ENCODE results near the gene DNLZ.
"Not testable (repeated sequence)": the region's sequence is repeated elsewhere in the genome, so short reads cannot be mapped to it uniquely, and the experiment has no call there.

The DNLZ gene

DNA sequence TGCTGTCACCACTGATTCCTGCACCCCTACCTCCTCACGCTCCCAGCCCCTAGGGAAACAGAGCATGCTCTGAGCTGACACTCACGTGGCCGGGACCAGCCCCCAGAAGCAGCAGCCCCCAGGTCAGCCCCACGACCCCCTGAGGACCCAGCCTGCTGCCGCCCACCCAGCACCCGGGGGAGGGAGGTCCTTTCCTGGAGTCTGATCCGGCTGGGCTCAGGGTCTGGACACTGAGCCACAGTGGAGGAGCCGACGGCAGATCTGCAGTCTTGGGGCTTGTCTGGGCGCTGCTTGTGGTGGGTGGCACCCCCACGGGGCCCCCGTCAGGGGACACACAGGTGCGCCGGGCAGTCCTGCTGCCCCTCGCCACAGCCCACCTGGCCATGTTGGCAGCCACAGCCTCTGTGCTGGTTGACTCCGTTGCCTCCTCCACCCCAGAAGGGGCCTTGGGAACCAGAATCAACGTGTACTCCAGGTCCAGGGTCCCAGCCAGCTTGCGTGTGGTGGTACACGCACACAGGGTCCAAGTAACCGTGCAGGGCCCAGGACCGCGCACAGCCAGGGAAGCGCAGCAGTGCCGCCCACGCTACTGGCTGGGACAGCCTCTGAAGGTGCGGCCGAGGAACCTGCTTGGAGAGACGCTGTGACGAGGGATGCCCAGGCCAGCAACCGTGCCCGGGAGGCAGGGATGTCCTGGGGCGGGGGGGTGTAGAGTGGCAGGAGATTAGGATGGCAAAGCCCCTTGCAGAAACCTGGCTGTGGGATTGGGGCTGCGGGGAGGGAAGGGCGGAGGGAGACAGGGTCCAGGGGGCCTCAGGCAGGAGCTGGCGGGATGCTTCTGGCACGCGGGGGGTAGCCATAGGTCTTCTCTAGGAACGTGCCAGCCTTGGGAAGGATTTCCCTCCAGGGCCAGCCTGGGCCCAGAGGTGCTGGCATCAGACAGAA is 3.5 kb downstream of the DNLZ start:
- no peak for DNase-seq (ENCODE audit: low read depth in 3 of 3)

DNA sequence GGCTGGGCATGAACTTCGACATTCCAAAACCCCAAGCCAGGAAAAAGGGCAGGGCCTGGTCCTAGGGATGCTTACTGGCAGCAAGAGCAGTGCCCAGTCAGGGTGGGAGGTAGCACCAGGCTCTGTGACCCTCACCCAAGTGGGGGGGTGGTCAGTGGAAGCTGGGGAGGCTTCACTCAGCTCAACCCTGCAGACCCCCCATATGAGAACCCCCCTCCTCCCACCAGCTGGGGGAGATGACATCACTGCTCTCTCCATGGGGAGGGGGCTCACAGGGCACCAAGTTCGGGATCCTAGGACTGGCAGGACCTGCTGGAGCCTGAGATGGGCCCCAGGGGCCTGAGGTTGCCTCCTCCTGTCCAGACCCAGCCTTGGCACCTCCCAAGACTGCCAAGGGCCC is 4.7 kb downstream of the DNLZ start:
- no peak for DNase-seq (ENCODE audit: low read depth in 3 of 3)

DNA sequence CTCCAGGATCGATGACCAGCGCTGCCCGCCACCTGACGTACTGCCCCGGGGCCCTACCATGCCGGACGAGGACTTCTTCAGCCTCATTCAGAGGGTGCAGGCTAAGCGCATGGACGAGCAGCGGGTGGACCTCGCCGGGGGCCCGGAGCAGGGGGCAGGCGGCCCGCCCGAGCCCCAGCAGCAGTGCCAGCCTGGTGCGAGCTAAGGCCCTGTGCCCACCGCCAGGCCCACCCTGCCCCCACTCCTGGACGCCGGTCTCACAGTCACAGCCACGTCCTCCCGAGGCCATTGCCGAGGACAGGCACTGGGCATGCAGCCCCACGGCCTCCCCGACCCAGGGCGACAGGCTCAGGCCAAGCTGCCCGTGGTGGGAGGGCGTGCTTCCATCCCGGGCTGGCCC is 5.5 kb downstream of the DNLZ start:
- DNase-seq (ENCODE audit: low read depth in 3 of 3), result no peak

DNA sequence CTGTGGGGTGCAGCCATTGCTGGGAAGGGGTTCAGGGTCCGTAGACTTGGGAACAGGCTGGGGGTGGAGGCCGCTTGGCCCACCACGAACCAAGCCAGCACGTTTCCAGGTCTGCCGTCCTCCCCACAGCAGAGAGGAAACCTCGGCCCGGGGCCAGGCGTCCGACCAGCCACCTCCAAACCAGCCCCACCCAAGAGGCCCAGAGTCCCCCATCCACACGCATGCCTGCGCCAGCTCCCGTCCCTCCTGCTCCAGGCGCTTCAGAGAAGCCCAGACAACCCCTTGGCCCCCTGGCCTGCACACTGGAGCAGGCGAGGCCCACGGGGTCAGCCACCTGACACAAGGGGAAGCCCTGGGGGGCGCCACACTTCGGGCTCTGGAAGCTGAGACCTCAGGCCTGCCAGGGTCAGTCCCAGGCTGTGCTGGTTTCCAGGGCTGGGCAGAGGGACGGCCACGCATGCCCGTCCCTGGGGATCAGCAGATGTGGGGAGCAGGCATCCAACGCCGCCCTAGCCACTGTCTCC is 6.3 kb downstream of the DNLZ start:
- DNase-seq (ENCODE audit: low read depth in 3 of 3), result no peak

DNA sequence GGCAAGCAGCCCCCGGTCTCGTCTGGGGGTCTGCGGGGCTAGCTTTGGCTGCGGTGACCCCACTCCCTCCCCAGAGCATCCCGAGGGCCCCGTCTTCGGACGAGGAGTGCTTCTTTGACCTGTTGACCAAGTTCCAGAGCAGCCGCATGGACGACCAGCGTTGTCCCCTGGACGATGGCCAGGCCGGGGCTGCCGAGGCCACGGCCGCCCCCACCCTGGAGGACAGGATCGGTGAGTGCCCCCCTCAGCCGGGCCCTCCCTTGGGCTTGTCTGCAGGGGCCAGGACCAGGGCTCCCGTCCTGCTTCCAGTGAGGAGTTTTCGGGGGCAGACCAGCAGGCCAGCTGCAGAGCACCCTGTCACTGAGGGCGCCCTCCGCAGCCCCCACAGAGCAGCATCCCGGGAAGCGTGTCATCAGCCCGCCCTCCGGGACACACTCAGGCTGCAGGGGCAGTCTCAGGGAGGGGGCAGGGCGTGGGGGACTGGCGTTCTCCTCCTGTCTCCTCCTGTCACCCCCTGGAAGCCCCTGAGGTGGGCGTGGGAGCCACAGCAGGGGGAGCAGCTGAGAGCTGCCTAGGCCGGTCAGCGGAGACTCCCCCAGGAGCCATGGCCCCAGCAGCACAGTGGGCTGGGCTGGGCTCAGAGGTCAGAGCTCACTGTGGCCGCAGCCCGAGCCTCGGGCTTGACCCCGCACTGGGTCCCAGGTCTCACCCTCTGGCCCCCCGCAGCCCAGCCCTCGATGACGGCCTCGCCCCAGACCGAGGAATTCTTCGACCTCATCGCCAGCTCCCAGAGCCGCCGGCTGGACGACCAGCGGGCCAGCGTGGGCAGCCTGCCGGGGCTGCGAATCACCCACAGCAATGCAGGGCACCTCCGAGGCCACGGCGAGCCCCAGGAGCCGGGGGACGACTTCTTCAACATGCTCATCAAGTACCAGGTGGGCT is 7.7 kb downstream of the DNLZ start:
- DNase-seq (ENCODE audit: low read depth in 3 of 3), result no peak

DNA sequence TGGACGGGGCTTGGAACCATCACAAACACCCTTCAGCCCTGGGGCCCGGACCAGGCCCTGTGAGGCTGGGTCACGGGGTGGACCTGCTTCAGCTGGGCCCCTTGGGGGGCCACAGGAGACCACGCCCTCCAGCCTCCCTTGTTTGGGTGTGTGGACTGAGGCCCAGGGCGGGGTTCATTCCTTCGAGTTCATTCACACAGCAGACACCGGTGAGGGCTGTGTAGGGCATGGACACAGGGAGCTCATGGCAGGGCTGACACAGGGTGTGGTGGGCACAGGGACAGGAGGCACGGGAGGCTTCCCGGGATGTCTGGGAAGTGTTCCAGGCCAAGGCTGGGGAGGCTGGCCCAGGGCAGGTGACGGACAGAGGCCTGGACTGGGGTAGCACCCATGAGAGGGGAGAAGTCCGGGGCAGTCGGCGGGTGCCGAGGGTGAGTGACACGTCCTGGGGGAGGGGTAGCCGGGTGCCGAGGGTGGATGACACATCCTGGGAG is 8.9 kb downstream of the DNLZ start:
- DNase-seq (ENCODE audit: low read depth in 3 of 3), result no peak

DNA sequence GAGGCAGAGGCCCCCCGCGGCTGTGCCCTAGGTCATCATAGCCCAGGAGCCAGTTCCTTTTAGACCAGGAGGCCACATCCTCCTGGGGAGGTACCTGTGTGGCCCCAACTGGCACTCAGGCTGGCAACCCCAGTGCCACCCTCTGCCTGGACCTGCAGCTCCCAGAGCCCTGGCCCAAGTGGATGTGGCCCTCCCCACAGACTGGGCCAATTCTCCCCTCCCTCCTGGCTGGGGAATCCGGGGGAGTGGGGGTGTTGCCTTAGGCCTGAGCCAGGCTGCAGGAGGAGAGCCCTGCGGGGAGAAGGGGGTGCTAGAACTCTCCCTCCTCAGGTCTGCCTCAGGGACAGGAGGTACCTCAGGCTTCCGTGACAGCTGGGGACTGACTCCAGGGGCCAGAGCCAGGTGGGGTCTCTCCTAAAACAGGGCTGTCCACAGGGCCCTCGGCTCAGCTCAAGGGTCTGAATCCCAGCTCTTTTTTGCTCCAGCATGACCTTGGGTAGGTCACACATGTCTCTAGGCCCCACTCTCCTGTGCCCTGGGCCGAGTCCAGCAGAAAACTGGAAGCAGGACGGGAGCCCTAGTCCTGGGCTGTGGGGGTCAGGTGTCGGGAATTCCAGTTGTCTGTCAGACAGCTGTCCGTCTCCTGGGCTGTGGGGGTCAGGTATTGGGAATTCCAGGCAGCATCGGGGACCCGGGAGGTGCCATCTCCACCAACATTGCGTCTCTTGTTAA is 9.6 kb downstream of the DNLZ start:
- no peak for DNase-seq (ENCODE audit: low read depth in 3 of 3)

DNA sequence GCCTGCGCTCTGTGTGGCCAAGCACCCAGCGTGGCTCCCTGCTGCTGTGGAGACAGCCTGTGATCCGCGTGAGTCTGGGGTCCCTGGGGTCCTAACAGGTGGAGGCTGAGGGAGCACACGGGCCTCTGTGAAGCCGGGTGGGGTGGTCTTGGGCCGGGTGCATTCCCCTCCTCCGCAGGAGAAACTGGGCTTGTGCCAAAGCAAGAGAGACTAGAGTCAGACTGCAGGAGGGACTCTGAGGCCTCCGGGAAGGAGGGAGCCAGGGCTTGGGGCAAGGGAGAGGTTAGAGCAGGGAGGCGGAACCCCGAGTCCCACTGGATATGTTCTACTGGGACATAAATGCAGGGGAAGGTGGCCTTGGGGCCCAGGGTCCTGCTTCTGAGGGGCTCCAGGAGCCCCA is 10.5 kb downstream of the DNLZ start:
- no peak for DNase-seq (ENCODE audit: low read depth in 3 of 3)

DNA sequence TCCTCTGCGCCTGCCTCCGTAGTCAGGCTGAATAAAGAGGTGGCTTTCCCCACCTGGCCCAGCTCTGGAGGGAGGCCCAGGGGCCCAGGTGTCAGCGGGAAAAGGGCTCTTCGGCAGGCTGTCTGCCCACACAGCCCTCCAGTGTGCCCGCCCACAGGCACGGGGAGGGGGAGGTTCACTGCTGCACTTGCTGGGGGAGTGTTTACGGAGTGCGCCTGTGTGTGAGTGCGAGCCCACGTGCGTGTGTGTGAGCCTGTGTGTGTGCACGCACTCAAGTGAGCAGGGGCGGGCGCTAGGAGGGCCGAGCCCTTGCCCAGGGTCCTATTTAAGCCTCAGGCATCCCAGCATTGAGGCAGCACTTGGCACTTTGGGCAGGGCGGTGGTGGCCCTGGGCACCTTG is 10.9 kb downstream of the DNLZ start:
- DNase-seq (ENCODE audit: low read depth in 3 of 3), result no peak

DNA sequence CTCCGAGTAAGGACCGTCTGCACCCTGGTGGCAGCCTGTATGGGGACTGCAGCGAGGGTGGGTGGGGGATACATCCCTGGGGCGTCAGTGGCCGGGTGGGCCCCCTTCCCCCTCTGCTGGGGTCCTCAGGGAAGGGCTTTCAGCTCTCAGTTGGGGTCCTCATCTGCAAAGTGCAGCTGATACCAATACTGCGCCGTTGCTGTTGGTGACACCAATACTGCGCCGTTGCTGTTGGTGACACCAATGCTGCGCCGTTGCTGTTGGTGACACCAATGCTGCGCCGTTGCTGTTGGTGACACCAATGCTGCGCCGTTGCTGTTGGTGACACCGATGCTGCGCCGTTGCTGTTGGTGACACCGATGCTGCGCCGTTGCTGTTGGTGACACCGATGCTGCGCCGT is 11.7 kb downstream of the DNLZ start:
- not testable (repeated sequence) for DNase-seq (ENCODE audit: low read depth in 3 of 3)

DNA sequence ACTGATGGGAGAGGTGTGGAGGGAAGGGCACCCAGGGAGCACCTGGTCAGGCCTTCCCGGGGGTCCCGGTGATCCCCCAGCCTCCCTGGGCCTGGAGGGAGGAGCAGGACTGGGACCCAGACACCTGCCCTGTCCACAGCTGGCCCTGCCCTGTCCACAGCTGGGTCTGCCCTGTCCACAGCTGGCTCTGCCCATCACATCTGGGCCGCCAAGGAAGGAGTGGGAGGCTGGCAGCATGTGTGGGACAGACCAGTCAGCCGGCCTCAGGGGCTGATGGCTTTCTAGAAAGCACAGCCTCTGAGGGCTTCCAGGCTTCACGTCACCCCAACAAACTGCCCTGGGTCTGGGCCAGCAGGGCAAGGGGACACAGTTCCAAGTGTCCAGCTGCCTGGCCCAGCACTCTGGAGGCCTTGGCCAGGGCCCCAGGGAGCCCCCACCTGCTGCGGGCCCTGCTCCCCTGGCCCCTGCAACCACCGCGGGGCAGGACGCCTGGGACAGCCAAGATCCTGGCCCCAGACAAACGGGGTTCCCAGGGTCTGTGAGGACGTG is 12.2 kb downstream of the DNLZ start:
- DNase-seq (ENCODE audit: low read depth in 3 of 3), result no peak

DNA sequence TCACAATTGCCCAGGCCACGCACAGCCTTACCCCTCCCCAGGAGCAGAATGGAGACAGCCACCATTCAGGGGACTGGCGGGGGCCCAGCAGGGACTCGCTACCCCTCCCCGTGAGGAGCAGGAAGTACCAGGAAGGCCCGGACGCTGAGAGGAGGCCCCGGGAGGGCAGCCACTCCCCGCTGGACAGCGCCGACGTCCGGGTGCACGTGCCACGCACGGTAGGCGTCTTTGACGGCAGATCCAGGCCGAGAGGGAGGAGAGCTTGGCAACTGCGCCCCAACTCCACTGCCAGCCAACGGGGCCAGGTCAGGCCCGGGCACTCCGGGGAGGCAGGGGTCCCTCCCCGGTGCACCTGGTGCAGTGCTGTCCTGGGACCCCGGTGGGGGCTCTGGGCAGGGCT is 14.0 kb downstream of the DNLZ start:
- no peak for DNase-seq (ENCODE audit: low read depth in 3 of 3)

DNA sequence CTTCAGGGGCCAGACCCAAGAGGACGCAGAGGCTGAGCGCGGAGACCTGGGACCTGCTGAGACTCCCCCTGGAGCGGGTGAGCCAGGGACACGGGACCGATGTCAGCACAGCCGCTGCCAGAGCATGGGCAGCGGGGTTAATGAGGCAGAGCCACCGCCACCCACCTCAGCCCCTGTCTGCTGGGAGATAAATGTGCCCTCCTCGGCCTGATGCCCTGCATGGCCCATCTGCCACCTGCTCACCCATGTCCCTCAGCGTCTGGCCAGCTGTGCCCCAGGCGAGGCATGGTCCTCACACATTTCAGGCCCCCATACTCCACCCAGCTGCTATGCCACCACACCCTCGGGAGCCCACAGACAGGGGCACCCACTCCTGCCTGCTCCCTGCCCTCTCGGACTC is 14.9 kb downstream of the DNLZ start:
- no peak for DNase-seq (ENCODE audit: low read depth in 3 of 3)

DNA sequence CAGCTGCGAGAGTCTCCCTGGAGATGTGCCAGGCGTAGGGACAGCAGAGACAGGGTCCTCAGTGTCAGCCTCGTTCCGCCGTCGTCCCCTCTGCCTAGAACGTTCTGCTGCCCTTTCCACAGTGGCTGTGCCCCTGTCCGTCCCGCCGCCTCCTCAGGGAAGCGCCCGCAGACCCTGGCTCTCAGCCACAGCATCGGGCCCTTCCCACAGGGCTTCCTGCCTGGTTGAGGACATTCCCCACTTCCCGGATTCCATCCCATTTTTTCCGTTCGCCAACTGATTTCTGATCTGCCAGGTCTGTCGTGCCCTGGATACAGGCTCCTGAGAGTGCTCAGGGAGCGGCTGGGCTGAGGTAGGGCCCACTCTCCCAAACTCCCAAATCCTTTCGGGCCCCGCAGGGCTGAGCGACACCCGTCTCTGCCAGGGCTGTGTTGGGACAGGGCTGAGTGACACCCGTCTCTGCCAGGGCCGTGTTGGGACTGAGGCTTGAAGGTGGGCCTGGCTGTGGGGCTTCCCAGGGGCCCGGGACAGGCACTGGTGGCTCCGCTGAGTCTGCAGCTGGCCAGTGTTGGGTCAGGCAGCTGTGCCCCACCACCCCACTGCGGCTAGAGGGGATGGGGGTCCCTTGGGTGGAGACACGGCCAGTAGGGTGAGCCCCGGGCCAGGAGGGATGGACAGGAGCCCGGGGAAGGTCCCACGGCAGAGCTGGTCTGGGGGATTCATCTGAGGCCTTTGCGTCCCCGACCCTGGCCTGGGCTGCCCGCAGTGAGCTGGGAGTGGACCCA is 15.9 kb downstream of the DNLZ start:
- no peak for DNase-seq (ENCODE audit: low read depth in 3 of 3)

DNA sequence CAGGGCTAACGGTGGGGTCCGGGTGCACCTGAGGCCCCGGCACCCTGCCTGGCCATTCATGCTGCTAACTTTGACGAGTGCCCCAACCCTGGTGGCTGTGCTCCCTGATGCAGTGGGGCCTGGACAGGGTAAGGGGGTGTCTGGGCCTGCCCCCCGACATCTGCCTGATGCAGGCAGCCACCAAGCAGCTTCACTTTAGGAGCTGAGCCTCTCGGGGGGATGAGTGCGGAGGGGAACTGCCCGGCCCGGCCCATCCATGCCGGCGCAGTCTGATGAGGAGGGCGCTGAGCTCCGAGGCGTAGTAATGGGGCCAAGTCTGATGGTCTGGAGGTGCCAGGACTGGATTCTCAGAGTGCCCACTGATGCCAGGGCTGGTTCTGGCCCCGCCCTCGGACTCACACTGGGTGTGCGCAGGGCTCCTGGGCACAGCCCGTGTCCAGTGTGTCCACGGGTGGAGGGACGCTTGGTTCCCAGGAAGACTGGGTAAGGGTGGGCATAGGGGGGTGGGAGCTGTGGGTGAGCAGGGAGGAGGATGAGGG is 16.5 kb downstream of the DNLZ start:
- no peak for DNase-seq (ENCODE audit: low read depth in 3 of 3)

DNA sequence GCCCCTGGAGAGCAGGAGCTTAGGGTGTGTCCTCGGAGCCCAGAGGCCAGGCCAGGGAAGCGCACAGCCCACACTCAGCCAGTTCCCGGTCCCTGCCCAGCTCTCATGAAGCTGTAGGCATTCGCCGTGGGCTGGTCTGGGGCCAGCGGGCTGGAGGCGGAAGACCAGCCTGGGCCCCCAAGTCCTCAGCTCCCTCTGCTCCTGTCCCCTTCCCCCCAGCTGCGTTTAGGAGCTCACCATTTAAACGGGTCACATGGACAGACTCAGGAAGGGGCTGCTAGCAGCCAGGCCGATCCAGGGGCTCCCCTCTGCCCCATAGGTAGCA is 17.4 kb downstream of the DNLZ start:
- no peak for DNase-seq (ENCODE audit: low read depth in 3 of 3)

DNA sequence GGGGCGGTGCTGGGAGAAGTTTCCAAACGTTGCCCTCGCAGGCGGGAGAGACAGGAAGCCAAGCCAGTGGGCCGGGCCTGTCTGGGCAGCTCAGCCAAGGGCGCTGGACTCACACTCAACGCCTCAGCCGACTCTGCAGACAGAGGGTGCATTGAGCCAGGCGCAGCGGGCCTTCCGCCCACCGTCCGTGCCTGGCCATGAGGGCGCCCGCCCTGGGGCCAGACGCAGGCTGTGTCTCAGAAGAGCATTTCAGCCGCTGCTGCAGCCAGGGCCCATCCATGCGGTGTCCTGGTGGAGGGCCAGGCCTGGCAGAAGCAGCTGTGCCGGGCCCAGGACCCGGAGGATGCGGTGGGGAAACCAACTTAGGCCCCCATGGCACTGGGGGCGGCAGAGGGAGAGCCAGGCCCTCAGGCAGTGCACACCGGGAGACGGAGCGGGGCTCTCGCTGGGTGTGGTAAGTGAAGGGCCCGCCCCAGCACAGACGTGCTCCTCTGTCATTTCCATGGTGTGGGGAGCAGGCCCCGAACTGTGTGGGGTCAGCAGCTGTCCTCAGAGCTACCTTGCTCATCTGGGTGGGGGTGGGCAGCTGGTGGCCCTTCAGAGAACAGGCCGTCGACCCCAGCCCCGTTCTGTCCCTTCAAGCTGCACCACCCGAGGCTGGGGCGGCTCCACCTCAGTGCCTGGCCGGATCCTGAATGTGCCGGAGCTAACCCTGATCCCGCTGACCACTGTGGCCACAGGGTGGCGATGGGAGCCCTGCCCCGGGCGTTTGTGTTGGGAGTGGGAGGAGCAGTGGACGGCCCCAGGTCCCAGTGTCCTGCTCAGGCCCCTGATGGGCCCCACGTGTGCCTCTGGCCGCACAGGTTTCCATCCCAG is 18.0 kb downstream of the DNLZ start:
- DNase-seq (ENCODE audit: low read depth in 3 of 3), result no peak

DNA sequence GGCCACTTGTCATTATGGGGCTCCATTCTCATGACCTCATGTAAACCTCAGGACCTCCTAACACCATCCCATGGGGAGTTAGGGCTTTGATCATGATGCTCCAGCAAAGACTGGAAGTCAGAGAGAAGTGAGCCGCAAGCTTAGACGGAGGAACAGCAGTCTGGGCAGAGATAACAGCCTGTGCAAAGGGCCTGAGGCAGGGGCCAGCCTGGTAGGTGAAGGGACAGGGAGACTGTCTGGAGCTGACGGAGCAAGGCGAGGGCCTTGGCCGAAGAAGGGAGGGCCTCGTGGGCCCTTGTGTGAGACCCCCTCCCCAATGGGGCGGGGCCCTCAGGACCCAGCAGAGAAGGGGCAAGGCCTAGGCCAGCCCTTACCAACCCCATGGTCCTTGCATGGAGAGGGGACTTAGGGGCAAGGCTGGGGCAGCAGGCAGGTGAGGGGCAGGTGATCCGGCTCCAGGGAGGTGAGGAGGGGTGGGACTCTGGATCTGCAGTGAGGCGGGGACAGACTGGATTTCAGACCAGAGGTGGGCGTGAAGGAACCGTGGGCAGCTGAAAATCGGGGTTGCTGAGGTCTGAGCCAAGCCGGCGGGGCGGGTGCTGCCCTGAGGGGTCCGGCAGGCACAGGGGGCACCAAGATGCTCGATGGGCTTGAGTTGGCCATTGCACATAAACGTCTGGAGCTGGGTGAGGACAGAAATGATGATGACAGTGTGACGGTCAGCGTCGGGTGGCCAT is 18.8 kb downstream of the DNLZ start:
- DNase-seq (ENCODE audit: low read depth in 3 of 3), result no peak

DNA sequence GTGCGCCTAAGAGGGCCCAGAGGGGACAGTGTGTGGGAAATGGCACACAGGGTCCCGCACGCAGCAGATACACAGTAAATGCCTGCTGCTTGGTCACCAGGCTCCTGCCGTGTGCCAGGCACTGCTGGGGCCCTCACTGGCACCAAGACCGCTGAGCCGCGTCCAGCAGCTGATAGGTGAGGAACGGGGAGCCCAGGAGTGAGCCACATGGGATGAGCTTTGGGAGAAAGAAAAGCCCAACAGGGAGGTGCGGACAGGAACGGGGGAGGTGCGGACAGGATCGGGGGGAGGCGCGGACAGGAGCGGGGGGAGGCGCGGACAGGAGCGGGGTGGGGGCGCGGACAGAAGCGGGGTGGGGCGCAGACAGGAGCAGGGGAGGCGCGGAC is 19.7 kb downstream of the DNLZ start:
- DNase-seq (ENCODE audit: low read depth in 3 of 3), result no peak

Measured in stimulated activated CD4-positive, alpha-beta T cell treated with anti-CD3 and anti-CD28 coated beads, TNF-alpha, amount 100 ng/mL, for 48 hours (primary cell).